Neural cell (in vitro differentiated cells): Measurements from ENCODE around the gene CXXC1. TPM values are rescaled to one million over a fixed set of nuclear protein-coding genes. Genes with fewer than 3 reads are reported as not detected.

ENCODE experiments used
- H2AFZ ChIP-seq: fragments of 200-600, 300-800 bp; sonication (generic), shearing (Covaris generic); 2 replicates; pipeline ENCODE4 v1.6.0; 2014; ENCODE audit warnings: low read depth, mild to moderate bottlenecking, antibody characterized with exemption, low read length, moderate library complexity
- H3F3A ChIP-seq: fragments of 200-600 bp; shearing (Covaris generic); 2 replicates; pipeline ENCODE4 v1.6.1; 2016; ENCODE audit warnings: mild to moderate bottlenecking, moderate library complexity, mixed read lengths, antibody characterized with exemption, low read length; ENCODE audit not compliant: insufficient read depth, poor library complexity, severe bottlenecking
- H3K27ac ChIP-seq: fragments of 200-600, 300-800 bp; sonication (generic), shearing (Covaris generic); 2 replicates; pipeline ENCODE4 v1.5.1; 2014; ENCODE audit warnings: mild to moderate bottlenecking, low read length, moderate library complexity
- H3K27me3 ChIP-seq: fragments of 300-800, 200-600 bp; sonication (generic), shearing (Covaris generic); 2 replicates; pipeline ENCODE4 v1.6.0; 2014; ENCODE audit warnings: mild to moderate bottlenecking, low read depth, low read length, moderate library complexity; ENCODE audit not compliant: insufficient read depth
- H3K36me3 ChIP-seq: fragments of 300-800, 200-600 bp; sonication (generic), shearing (Covaris generic); 2 replicates; pipeline ENCODE4 v1.5.1; 2014; ENCODE audit warnings: mild to moderate bottlenecking, antibody characterized with exemption, low read length, moderate library complexity; ENCODE audit not compliant: insufficient read depth
- H3K4me2 ChIP-seq: fragments of 300-800, 200-600 bp; sonication (generic), shearing (Covaris generic); 2 replicates; pipeline ENCODE4 v1.6.0; 2014; ENCODE audit warnings: mild to moderate bottlenecking, low read length
- H3K4me3 ChIP-seq: fragments of 300-800, 200-600 bp; sonication (generic), shearing (Covaris generic); 2 replicates; pipeline ENCODE4 v1.5.1; 2014; ENCODE audit warnings: mild to moderate bottlenecking, low read length, moderate library complexity
- H3K79me2 ChIP-seq: fragments of 200-600 bp; shearing (Covaris generic); replicated peaks from 2 replicates; pipeline ENCODE4 v1.6.0; 2014; ENCODE audit warnings: mild to moderate bottlenecking, low read length, moderate library complexity; ENCODE audit not compliant: insufficient read depth
- H3K9ac ChIP-seq: fragments of 300-800, 200-600 bp; sonication (generic), shearing (Covaris generic); 2 replicates; pipeline ENCODE4 v1.6.1; 2016; ENCODE audit warnings: mild to moderate bottlenecking, low read length, mixed read lengths
- H3K9me2 ChIP-seq: fragments of 200-600 bp; shearing (Covaris generic); 2 replicates; pipeline ENCODE4 v1.6.1; 2016; ENCODE audit warnings: mild to moderate bottlenecking, low read length, mixed read lengths; ENCODE audit not compliant: insufficient read depth
- H3K9me3 ChIP-seq: fragments of 200-600, 300-800 bp; sonication (generic), shearing (Covaris generic); 2 replicates; pipeline ENCODE4 v1.6.1; 2016; ENCODE audit warnings: mild to moderate bottlenecking, mixed run types, low read length, moderate library complexity, mixed read lengths
- H4K20me1 ChIP-seq: fragments of 200-600 bp; shearing (Covaris generic); 2 replicates; pipeline ENCODE4 v1.6.1; 2016; ENCODE audit warnings: mild to moderate bottlenecking, mixed run types; ENCODE audit not compliant: insufficient read depth
- EP300 ChIP-seq: fragments of 450-650 bp; conservative IDR thresholded peaks from 2 replicates; pipeline ENCODE4 v1.6.1; 2014; ENCODE audit warnings: antibody characterized with exemption, mild to moderate bottlenecking, moderate library complexity; ENCODE audit not compliant: poor library complexity, severe bottlenecking
- EZH2 ChIP-seq: fragments of 200-600, 300-800 bp; shearing (Covaris generic), sonication (generic); IDR thresholded peaks from 2 replicates; pipeline ENCODE4 v1.6.1; 2014; ENCODE audit warnings: antibody characterized with exemption, low read length, borderline replicate concordance, mild to moderate bottlenecking; ENCODE audit not compliant: insufficient read depth, poor library complexity, severe bottlenecking
- MXI1 ChIP-seq: fragments of 450-650 bp; conservative IDR thresholded peaks from 2 replicates; pipeline ENCODE4 v1.6.1; 2014; ENCODE audit warnings: antibody characterized with exemption, mild to moderate bottlenecking; ENCODE audit not compliant: poor library complexity, severe bottlenecking
- POLR2AphosphoS5 ChIP-seq: IDR thresholded peaks from 2 replicates; pipeline ENCODE4 v1.6.1; 2012
- RAD21 ChIP-seq: fragments of 450-650 bp; conservative IDR thresholded peaks from 2 replicates; pipeline ENCODE4 v1.6.1; 2014; ENCODE audit warnings: antibody characterized with exemption, mild to moderate bottlenecking, moderate library complexity
- SMC3 ChIP-seq: fragments of 450-650 bp; conservative IDR thresholded peaks from 2 replicates; pipeline ENCODE4 v1.6.1; 2014; ENCODE audit warnings: antibody characterized with exemption, mild to moderate bottlenecking, moderate library complexity; ENCODE audit not compliant: poor library complexity
- TAF1 ChIP-seq: IDR thresholded peaks from 2 replicates; pipeline ENCODE4 v1.6.1; 2012; ENCODE audit warnings: low read depth
- polyA plus RNA-seq: library from polyadenylated mRNA; depleted of rRNA; stranded (reverse); fragments of >200 nt; gene quantifications from 2 replicates; pipeline ENCODE4 v1.2.3, GENCODE V29; 2014
- TF ChIP-seq, protein P1 (sequence below): IDR thresholded peaks from 2 replicates; pipeline ENCODE4 v1.6.1; 2012; ENCODE audit warnings: borderline replicate concordance
- TF ChIP-seq, protein P2 (sequence below): fragments of 450-650 bp; IDR thresholded peaks from 2 replicates; pipeline ENCODE4 v1.5.1; 2014; ENCODE audit warnings: antibody characterized with exemption, mild to moderate bottlenecking, moderate library complexity; ENCODE audit not compliant: poor library complexity, severe bottlenecking

Gene CXXC1
- polyA plus RNA-seq, 1 donor from 2014 or later = 99.8 TPM

DNA sequence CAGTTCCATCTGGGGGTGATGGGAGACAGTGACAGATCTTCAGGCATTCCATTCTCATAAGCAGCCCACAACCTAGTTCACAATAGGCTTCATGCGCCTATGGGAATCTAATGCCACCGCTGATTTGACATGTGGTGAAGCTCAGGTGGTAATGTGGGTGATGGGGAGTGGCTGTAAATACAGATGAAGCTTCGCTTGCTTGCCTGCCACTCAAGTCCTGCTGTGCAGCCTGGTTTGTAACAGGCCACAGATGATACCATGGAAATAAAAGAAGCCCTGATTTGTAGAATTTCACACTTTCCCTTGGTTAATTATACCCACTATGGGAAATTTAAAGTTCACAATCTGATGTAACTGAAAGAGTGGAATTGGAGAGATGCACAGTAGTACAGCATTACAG is 40.5 kb upstream of the CXXC1 start:
- Histone ChIP-seq H3K9me3 (peaks cover 4% of the 10 kb centered on the region), H3K4me2 (no peak overlapping the region), H3K9ac (no peak overlapping the region), H3K27me3 (no peaks in the 10 kb centered on the region), H4K20me1 (no peaks in the 10 kb centered on the region), H3K4me3 (no peak overlapping the region), H3K27ac (no peak overlapping the region), H3K9me2 (no peaks in the 10 kb centered on the region), H2AFZ (no peak overlapping the region), H3K36me3 (no peaks in the 10 kb centered on the region), H3F3A (no peaks in the 10 kb centered on the region), H3K79me2 (no peaks in the 10 kb centered on the region)
- TF ChIP-seq, protein P1, sequence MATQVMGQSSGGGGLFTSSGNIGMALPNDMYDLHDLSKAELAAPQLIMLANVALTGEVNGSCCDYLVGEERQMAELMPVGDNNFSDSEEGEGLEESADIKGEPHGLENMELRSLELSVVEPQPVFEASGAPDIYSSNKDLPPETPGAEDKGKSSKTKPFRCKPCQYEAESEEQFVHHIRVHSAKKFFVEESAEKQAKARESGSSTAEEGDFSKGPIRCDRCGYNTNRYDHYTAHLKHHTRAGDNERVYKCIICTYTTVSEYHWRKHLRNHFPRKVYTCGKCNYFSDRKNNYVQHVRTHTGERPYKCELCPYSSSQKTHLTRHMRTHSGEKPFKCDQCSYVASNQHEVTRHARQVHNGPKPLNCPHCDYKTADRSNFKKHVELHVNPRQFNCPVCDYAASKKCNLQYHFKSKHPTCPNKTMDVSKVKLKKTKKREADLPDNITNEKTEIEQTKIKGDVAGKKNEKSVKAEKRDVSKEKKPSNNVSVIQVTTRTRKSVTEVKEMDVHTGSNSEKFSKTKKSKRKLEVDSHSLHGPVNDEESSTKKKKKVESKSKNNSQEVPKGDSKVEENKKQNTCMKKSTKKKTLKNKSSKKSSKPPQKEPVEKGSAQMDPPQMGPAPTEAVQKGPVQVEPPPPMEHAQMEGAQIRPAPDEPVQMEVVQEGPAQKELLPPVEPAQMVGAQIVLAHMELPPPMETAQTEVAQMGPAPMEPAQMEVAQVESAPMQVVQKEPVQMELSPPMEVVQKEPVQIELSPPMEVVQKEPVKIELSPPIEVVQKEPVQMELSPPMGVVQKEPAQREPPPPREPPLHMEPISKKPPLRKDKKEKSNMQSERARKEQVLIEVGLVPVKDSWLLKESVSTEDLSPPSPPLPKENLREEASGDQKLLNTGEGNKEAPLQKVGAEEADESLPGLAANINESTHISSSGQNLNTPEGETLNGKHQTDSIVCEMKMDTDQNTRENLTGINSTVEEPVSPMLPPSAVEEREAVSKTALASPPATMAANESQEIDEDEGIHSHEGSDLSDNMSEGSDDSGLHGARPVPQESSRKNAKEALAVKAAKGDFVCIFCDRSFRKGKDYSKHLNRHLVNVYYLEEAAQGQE = no peak
- TF ChIP-seq RAD21 = no peak
- TF ChIP-seq EP300 = no peak
- peak; percentile 10 for TF ChIP-seq POLR2AphosphoS5
- TF ChIP-seq, protein P2, sequence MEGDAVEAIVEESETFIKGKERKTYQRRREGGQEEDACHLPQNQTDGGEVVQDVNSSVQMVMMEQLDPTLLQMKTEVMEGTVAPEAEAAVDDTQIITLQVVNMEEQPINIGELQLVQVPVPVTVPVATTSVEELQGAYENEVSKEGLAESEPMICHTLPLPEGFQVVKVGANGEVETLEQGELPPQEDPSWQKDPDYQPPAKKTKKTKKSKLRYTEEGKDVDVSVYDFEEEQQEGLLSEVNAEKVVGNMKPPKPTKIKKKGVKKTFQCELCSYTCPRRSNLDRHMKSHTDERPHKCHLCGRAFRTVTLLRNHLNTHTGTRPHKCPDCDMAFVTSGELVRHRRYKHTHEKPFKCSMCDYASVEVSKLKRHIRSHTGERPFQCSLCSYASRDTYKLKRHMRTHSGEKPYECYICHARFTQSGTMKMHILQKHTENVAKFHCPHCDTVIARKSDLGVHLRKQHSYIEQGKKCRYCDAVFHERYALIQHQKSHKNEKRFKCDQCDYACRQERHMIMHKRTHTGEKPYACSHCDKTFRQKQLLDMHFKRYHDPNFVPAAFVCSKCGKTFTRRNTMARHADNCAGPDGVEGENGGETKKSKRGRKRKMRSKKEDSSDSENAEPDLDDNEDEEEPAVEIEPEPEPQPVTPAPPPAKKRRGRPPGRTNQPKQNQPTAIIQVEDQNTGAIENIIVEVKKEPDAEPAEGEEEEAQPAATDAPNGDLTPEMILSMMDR = no peak
- TF ChIP-seq EZH2 = no peak
- TF ChIP-seq MXI1 = no peak

DNA sequence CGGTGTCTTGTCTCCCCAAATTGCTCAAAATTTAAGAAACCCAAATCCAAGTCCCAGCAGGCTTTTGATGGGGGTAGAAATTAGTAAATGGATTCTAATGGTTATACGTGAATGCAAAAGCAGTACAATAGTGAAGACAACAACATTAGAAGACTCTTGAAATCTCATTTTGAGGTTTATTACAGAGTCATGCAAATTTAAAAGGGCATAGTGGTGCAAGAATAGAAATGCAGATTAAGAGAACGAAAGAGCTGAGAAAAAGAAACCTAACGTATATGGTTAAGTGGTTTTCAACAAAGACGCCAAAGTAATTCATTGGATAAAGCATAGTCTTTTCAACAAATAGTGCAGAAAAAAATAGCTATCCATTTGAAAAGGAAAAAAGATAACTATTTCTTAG is 33.2 kb upstream of the CXXC1 start:
- TF ChIP-seq POLR2AphosphoS5 = no peak
- TF ChIP-seq EP300 = no peak
- TF ChIP-seq EZH2 = no peak
- no peak for TF ChIP-seq MXI1
- TF ChIP-seq, protein P1 = no peak
- TF ChIP-seq, protein P2 = no peak
- no peak for TF ChIP-seq TAF1
- no peak for TF ChIP-seq RAD21
- no peak for TF ChIP-seq SMC3
- Histone ChIP-seq H4K20me1 (no peaks in the 10 kb centered on the region), H3K36me3 (no peaks in the 10 kb centered on the region), H3K27me3 (no peaks in the 10 kb centered on the region), H3K79me2 (no peaks in the 10 kb centered on the region), H3K9me2 (no peaks in the 10 kb centered on the region), H2AFZ (no peak overlapping the region), H3K27ac (no peak overlapping the region), H3K9ac (no peak overlapping the region), H3K9me3 (no peaks in the 10 kb centered on the region), H3F3A (no peaks in the 10 kb centered on the region), H3K4me2 (no peak overlapping the region), H3K4me3 (no peak overlapping the region)
